Urinary bladder (tissue), 4 donors: ENCODE measurements around the gene SLC22A23. TPM values are rescaled to one million over a fixed set of nuclear protein-coding genes. Genes with fewer than 3 reads are reported as not detected.

ENCODE experiments used
- DNase-seq: peaks from one replicate; pipeline ENCODE4 v3.0.0-alpha.2; 2015; ENCODE audit errors: extremely low spot score
- H3K27ac ChIP-seq: one replicate; pipeline ENCODE4 v1.5.1; 2013; ENCODE audit warnings: low read depth, mild to moderate bottlenecking, moderate library complexity
- H3K36me3 ChIP-seq: one replicate; pipeline ENCODE4 v1.6.1; 2013; ENCODE audit warnings: mild to moderate bottlenecking, moderate library complexity; ENCODE audit not compliant: insufficient read depth
- H3K4me1 ChIP-seq: one replicate; pipeline ENCODE4 v1.6.1; 2013; ENCODE audit warnings: mild to moderate bottlenecking, moderate library complexity; ENCODE audit not compliant: insufficient read depth
- H3K4me3 ChIP-seq: one replicate; pipeline ENCODE4 v1.5.1; 2013; ENCODE audit warnings: low read depth, low read length
- whole genome bisulfite sequencing: extraction: QIAGEN DNeasy Blood & Tissue Kit; methylation state at CpG from one replicate; pipeline ENCODE4 v1.1.7; 2013; 5-methylcytosine and 5-hydroxymethylcytosine counted together
- polyA plus RNA-seq: library from polyadenylated mRNA; stranded (reverse); fragments of 200-250 nt; gene quantifications from one replicate; pipeline ENCODE4 v1.2.3, GENCODE V29; 2013
- total RNA-seq: library from RNA; depleted of rRNA; stranded (reverse); fragments of >200 nt; gene quantifications from one replicate; pipeline ENCODE4 v1.2.3, GENCODE V29; 2014
- donor health status: healthy with polysubstance abuse.
- donor health status: healthy.

SLC22A23 gene
- total and polyA plus RNA-seq, 2 donors = 4.9 to 6.6 TPM

DNA sequence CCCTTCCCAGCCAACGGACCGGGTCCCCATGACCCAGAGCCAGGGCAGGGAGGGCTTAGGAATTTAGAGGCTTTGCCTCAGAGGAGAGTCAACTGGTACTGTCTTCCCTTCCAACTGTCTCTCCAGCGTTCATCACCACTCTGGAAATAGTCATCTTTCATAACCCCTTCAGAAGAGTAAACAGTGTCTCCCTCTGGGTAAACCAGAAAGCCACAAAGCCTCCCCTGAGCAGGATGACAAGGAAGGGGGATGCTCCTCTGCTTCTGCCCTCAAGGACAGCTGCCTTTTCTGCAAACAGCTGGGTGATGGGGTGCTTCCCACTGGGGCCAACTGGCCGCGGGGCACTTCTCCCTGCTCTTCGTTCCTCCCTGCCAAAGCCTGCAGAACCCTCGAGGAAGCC, 108.0 kb downstream of the SLC22A23 start:
- H3K4me1 ChIP-seq = no peaks in the 10 kb centered on the region
- no peak for DNase-seq
- H3K27ac ChIP-seq = no peak overlapping the region
- no peak overlapping the region for H3K4me3 ChIP-seq
- H3K36me3 ChIP-seq = no peaks in the 10 kb centered on the region
- WGBS = 80% methylated on average over 7 of the region's 7 CpGs

DNA sequence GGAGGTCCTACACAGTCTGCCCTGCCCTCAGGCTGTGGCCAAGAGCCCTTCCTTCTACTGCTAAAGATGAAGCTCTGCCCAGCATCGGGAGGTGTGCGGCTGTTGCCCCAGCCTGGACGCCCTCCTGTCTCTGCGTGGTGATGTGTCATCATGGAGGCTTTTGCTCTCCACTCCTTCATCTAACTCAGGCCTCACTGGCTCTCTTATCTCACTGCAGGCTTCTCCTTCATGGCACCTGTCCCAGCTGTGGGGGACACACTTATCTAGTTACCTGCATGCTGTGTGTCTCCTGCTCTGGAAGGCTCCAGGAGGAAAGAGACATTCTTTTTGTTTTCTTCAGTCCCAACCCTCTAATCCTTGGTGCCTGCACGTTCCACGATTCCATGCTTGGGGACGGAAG, 109.0 kb downstream of the SLC22A23 start:
- H3K27ac ChIP-seq = no peak overlapping the region
- no peaks in the 10 kb centered on the region for H3K36me3 ChIP-seq
- DNase-seq = no peak
- H3K4me3 ChIP-seq = no peak overlapping the region
- H3K4me1 ChIP-seq = no peaks in the 10 kb centered on the region
- 94% methylated on average over 7 of the region's 7 CpGs for WGBS

DNA sequence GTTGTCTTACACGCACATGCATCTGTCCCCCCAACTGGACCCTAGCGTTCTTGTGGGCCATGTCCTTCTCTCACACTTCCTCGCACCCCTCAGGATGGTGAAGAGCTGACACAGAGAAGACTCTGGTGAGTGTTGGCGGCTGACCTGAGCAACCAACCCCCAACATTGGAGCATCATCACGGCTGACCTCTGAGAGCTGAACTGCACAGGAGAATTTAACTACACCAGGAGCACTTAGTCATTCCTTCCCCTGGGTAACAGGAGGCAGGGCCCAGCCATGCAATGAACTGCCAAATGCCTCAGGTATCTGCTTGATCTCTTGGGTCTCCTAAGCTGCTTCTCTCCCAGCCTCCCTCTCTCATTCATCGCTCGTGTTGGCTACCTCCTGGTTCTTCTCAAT, 109.6 kb downstream of the SLC22A23 start:
- DNase-seq = no peak
- Histone ChIP-seq H3K4me3 (no peak overlapping the region), H3K36me3 (no peaks in the 10 kb centered on the region), H3K4me1 (no peaks in the 10 kb centered on the region), H3K27ac (no peak overlapping the region)
- 95% methylated on average over 7 of the region's 7 CpGs for WGBS

DNA sequence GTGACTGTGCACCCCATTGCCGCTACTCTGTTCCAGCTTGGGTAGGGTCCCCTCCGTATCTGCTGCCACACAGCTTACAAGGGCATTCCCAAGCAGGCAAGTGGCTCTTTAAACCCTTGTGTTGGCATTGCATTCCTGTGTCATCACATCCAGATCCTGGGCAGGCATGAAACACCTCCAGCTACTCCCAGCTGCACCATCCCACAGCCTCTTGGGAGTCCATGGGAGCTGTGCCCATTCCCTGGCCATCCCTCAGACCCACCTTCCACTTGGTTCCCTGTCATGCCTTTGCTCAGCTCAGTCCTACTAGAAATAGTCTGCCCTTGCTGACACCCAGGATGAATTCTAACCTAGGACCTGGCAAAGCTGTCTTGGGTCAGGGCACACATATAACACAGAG, 110.4 kb downstream of the SLC22A23 start:
- H3K27ac ChIP-seq = no peak overlapping the region
- H3K4me3 ChIP-seq = no peak overlapping the region
- H3K4me1 ChIP-seq = no peaks in the 10 kb centered on the region
- no peaks in the 10 kb centered on the region for H3K36me3 ChIP-seq
- WGBS = 99% methylated on average over 2 of the region's 2 CpGs
- DNase-seq = no peak

DNA sequence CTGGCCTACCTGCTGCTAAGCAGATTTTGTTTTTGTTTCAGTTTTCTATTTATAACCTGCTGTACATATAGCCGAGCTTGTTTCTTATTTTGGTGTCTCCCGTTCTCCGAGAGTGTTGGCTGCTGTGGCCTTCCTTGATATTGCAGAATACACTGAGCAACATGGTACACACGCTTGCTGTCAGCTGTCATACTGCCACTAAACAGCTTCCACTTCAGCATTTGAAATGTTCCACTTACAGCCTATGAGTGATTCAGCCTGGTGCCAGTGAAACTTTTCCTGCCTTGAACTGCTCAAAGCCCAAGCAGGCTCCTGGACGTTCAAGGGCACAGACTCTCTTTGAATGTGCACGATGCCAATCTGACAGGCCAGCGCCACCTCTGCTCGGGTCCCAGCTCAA, 111.0 kb downstream of the SLC22A23 start:
- H3K4me1 ChIP-seq = no peaks in the 10 kb centered on the region
- no peak for DNase-seq
- H3K4me3 ChIP-seq = no peak overlapping the region
- H3K36me3 ChIP-seq = no peaks in the 10 kb centered on the region
- H3K27ac ChIP-seq = no peak overlapping the region
- 74% methylated on average over 8 of the region's 8 CpGs for WGBS

DNA sequence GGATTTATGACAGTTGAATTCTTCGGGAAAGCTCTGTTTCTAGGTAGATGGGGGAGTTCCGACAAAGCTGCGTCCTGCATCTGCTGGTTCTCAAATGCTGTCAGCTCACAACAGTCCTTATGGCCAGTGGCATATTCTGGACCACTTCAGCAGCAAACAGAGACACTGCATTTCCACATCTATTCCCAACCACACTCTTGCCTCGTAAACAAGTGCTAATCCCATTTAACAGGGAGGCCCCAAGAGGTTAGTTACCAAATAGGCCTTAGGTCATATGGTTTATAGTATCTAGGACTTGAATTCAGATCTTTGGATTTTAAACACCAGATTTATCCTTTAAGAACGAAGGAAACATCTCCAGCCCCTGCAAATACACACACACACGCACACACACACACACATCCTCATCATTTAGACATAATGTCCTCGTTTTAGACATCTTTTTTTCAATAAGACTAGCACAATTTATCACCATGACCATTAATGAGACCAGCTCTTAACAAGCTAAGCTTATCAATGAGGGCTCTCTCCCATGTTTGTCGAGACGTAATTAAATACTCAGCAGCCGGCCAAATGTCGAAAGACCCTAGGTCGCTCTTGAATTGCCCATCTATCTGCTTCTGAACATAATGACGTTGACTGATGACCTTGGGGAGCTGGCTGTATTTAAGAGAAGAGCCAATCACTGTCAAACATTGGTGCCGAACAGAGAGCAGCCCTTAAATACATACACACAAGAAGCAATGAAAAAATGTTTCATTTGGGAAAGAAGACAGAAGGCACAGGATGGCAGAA, 113.6 kb downstream of the SLC22A23 start:
- Histone ChIP-seq H3K36me3 (no peaks in the 10 kb centered on the region), H3K4me1 (no peaks in the 10 kb centered on the region), H3K27ac (no peak overlapping the region), H3K4me3 (no peak overlapping the region)
- 87% methylated on average over 14 of the region's 14 CpGs for WGBS
- no peak for DNase-seq

DNA sequence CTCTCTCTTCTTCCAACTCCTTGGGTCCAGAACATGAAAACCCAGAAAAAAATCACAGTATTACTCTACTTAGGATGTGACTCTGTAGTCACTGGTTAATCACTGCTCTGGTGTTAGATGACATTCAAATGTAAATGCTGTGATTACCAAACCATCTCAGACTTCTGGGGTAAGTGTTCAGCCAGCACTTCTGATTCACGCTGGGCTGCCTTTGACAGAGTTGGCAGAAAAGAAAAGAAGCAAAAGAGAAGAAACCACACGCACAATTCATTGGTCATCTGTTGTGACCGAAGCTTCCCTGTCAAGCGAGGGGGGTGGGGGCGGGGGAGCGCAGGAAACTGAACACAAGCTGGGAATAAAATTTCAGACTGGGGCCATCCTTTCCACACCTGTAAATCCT, 115.4 kb downstream of the SLC22A23 start:
- H3K4me1 ChIP-seq = no peaks in the 10 kb centered on the region
- H3K36me3 ChIP-seq = no peaks in the 10 kb centered on the region
- H3K27ac ChIP-seq = no peak overlapping the region
- DNase-seq = no peak
- no peak overlapping the region for H3K4me3 ChIP-seq
- WGBS = 71% methylated on average over 6 of the region's 6 CpGs

DNA sequence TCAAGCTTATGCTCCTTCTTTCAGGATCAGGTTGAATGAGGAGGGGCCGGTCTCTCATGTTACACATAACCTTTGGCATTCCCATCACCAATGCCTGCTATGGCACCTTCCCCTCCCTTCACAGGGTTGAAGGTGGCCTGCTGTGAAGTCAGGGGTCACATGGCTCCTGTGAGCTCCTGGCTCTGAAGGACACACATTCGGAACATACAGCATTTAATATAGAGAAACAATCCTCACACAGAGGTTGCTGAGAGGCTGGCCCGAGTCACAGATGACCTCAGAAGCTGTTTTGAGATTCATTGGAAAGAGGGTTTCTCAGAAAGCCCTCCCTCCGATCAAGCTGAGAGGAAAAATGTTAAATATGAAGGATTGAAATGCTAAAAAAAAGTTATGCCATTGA, 116.0 kb downstream of the SLC22A23 start:
- no peaks in the 10 kb centered on the region for H3K36me3 ChIP-seq
- no peaks in the 10 kb centered on the region for H3K4me1 ChIP-seq
- no peak overlapping the region for H3K27ac ChIP-seq
- WGBS = 79% methylated on average over 4 of the region's 4 CpGs
- no peak for DNase-seq
- no peak overlapping the region for H3K4me3 ChIP-seq

DNA sequence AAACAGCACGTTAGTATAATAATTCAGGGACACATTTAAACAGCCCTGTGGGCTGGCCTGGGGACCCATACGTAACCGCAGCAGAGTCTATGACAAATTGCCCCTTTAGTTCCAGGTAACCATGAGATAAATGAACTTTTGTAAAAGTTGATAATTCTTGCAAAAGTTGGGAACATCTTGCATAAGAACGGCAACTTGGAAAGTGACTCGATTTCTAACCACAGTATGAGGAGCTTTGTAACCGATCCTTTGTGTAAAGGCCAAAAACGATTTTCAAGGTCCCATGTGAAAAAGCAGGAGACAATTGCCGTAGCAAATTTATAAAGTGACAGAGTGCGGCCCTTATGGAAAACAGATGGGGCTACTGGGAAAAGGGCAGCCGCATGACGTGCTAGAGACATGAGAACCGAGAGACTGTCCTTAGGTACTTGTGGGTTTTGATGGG, 116.5 kb downstream of the SLC22A23 start:
- DNase-seq = no peak
- H3K4me3 ChIP-seq = no peak overlapping the region
- WGBS = 81% methylated on average over 12 of the region's 12 CpGs
- no peaks in the 10 kb centered on the region for H3K36me3 ChIP-seq
- no peaks in the 10 kb centered on the region for H3K4me1 ChIP-seq
- H3K27ac ChIP-seq = no peak overlapping the region

DNA sequence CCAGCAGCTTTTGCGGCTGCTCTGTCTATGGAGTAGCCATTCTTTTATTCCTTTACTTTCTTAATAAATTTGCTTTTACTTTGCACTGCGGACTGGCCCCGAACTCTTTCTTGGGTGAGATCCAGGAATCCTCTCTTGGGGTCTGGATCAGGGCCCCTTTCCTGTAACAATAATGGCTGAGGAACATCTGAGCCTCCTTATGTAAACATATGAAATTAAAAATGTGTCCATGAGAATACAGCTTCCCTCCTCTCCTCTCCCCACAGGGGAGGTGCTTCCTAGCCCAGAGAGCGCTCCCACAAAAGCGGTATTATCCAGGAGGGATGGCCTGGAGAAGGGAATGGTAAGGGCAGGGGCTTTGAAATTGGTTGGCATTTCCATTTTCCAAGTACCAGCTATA, 117.0 kb downstream of the SLC22A23 start:
- no peak overlapping the region for H3K27ac ChIP-seq
- H3K4me1 ChIP-seq = no peaks in the 10 kb centered on the region
- no peak for DNase-seq
- 80% methylated on average over 5 of the region's 5 CpGs for WGBS
- no peaks in the 10 kb centered on the region for H3K36me3 ChIP-seq
- no peak overlapping the region for H3K4me3 ChIP-seq

DNA sequence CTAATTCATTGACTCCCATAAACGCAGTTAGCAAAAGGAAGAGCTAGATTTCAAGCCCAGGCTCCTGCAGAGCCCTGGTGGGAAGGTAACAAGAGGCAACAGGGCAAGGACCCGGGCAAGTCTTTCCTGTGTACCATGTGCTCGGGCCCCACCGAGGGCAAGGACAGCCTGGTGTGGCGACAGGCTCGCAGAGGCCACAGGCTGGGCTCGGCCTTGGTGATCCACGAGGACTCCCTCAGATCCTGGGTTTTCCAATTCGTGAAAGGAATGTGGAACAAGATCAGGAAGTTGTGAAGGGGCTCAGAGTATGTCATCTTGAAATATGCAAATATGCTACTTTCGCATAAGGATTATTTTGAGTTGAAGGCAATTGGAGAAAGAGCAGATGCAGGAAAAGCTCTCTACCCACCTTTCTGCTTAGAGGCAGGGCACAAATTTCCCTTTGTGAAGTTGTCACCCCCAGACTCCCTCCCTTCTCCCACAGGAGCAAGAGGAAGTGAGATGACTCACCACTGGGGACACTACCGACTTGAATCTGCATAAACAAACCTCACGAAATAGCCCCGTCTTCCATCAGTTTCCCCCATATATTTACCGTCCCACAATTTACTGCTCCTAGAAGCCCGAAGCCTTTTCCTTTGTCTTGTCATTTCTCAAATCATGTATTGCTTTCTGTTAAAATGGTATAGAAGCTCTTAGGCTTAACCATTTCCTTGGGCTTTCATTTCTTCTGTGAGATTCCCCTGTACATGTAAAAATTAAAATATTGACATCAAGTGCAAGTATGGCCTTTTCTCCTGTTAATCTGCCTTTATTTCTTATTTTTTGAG, 119.1 kb downstream of the SLC22A23 start:
- Histone ChIP-seq H3K36me3 (no peaks in the 10 kb centered on the region), H3K4me1 (peaks cover 1% of the 10 kb centered on the region), H3K27ac (no peak overlapping the region), H3K4me3 (no peak overlapping the region)
- 72% methylated on average over 15 of the region's 15 CpGs for WGBS
- DNase-seq = no peak

DNA sequence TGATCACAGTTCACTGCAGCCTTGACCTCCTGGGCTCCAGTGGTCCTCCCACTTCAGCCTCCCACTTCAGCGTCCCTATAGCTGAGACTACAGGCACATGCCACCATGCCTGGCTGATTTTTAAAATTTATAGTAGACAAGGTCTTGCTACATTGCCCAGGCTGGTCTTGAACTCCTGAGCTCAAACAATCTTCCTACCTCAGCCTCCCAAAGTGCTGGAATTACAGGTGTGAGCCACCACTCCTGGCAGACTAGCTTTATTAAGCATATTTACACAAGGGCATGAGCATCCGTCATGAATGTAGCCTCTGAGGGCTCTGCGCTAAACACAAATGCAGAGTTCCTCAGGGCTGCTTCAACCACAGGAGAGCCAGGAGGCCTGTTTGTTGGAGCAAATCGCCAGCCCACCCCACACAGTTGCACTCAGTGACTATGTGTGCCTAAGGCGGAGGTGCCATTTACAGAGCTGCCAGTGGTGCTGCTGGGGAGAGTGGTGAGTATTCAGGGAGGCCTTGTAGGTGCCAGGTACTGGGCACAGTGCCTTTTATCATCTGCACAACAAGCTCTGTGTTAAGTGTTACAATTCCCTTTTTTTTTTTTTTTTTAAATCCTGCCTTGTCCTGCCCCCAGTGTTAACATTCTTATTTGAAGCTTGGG, 119.9 kb downstream of the SLC22A23 start:
- Histone ChIP-seq H3K27ac (no peak overlapping the region), H3K4me1 (peaks cover 1% of the 10 kb centered on the region), H3K36me3 (no peaks in the 10 kb centered on the region), H3K4me3 (no peak overlapping the region)
- 95% methylated on average over 5 of the region's 5 CpGs for WGBS
- no peak for DNase-seq

DNA sequence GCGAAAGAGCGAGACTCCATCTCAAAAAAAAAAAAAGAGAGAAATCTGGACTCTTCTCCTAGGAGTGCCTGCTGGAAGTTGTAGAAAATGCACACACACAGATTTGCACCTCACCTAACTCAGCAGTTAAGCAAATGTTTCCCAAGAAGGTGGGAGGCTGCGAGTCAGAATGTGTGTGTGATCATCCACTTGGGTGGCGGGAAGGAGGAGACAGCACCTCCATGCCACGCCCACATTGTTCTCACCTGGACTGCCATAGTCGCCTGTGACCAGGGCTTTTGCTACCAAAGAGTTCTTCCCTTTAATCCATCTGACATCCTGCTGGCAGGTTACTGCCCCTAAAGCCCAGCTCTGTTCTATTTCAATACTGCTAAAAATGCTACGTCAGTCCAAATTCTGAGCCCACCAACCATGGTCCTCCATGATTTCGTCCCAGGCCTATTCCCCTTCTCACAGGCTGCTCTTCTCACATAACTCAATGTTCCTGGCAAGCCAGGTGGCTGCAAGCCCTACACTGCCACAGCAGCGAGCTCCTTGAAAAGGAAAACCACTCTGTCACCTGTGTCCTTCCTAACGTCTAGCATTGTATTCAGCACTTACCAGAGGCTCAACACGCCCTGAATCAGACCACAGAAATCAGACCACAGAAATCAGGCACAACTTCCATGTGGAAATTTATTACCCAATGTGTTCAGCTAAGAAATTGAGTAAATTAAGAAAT, 120.6 kb downstream of the SLC22A23 start:
- no peak overlapping the region for H3K4me3 ChIP-seq
- no peaks in the 10 kb centered on the region for H3K36me3 ChIP-seq
- H3K27ac ChIP-seq = no peak overlapping the region
- no peak for DNase-seq
- peaks cover 1% of the 10 kb centered on the region for H3K4me1 ChIP-seq
- WGBS = 92% methylated on average over 11 of the region's 11 CpGs
